SU-DHL-6 (cell line): ENCODE results near the gene ARHGEF4.

Experiments
- H2AFZ ChIP-seq: fragments of 200-600 bp; sonication (generic); 2 replicates; pipeline ENCODE4 v1.6.1; 2014; ENCODE audit warnings: low read depth, mild to moderate bottlenecking, moderate library complexity, mixed read lengths, antibody characterized with exemption, low read length; ENCODE audit not compliant: severe bottlenecking
- H3F3A ChIP-seq: fragments of 200-600 bp; shearing (Covaris generic); 2 replicates; pipeline ENCODE4 v1.6.0; 2016; ENCODE audit warnings: antibody characterized with exemption, mild to moderate bottlenecking; ENCODE audit not compliant: insufficient read depth
- H3K27ac ChIP-seq: fragments of 200-600 bp; sonication (generic); 2 replicates; pipeline ENCODE4 v1.5.1; 2016; ENCODE audit warnings: low read depth, mild to moderate bottlenecking, low read length, moderate library complexity, mixed read lengths
- H3K27me3 ChIP-seq: fragments of 200-600 bp; sonication (generic), shearing (Covaris generic); 2 replicates; pipeline ENCODE4 v1.6.0; 2014; ENCODE audit warnings: mild to moderate bottlenecking, low read length
- H3K36me3 ChIP-seq: fragments of 200-600 bp; sonication (generic); 2 replicates; pipeline ENCODE4 v1.6.1; 2014; ENCODE audit warnings: mild to moderate bottlenecking, low read length, mixed read lengths
- H3K4me2 ChIP-seq: fragments of 300-600, 200-600 bp; shearing (Covaris generic), sonication (generic); 2 replicates; pipeline ENCODE4 v1.6.0; 2014; ENCODE audit warnings: low read length, low read depth, mild to moderate bottlenecking; ENCODE audit not compliant: poor library complexity, severe bottlenecking
- H3K4me3 ChIP-seq: fragments of 200-600 bp; sonication (generic); 2 replicates; pipeline ENCODE4 v1.5.1; 2014; ENCODE audit warnings: antibody characterized with exemption, low read length, mild to moderate bottlenecking, mixed read lengths; ENCODE audit not compliant: insufficient read depth, poor library complexity, severe bottlenecking
- H3K79me2 ChIP-seq: fragments of 200-600 bp; sonication (generic); 2 replicates; pipeline ENCODE4 v1.6.1; 2014; ENCODE audit warnings: mild to moderate bottlenecking, low read length, moderate library complexity; ENCODE audit not compliant: insufficient read depth
- H3K9ac ChIP-seq: fragments of 200-600 bp; sonication (generic); 2 replicates; pipeline ENCODE4 v1.7.0; 2014; ENCODE audit warnings: mild to moderate bottlenecking, low read length
- H3K9me2 ChIP-seq: fragments of 200-600 bp; sonication (generic); replicated peaks from 2 replicates; pipeline ENCODE4 v1.6.1; 2014; ENCODE audit warnings: low read length; ENCODE audit not compliant: insufficient read depth
- H3K9me3 ChIP-seq: fragments of 200-600 bp; sonication (generic); 2 replicates; pipeline ENCODE4 v1.6.1; 2014; ENCODE audit warnings: low read length, mixed read lengths; ENCODE audit not compliant: insufficient read depth
- H4K20me1 ChIP-seq: fragments of 200-600 bp; sonication (generic); 2 replicates; pipeline ENCODE4 v1.6.1; 2014; ENCODE audit warnings: low read depth, mild to moderate bottlenecking, antibody characterized with exemption, low read length, moderate library complexity, mixed read lengths
- EZH2phosphoT487 ChIP-seq: fragments of 200-600 bp; sonication (generic), shearing (Covaris generic); conservative IDR thresholded peaks from 2 replicates; pipeline ENCODE4 v1.6.1; 2018; ENCODE audit warnings: mild to moderate bottlenecking, antibody characterized with exemption, low read length, moderate library complexity, mixed read lengths
- TF ChIP-seq, protein P1 (sequence below): fragments of 200-600 bp; sonication (generic); IDR thresholded peaks from one replicate; pipeline ENCODE4 v1.5.1; 2017; ENCODE audit warnings: antibody characterized with exemption, mild to moderate bottlenecking, low read length, moderate library complexity; ENCODE audit not compliant: insufficient read depth, poor library complexity, severe bottlenecking

ARHGEF4 gene

DNA sequence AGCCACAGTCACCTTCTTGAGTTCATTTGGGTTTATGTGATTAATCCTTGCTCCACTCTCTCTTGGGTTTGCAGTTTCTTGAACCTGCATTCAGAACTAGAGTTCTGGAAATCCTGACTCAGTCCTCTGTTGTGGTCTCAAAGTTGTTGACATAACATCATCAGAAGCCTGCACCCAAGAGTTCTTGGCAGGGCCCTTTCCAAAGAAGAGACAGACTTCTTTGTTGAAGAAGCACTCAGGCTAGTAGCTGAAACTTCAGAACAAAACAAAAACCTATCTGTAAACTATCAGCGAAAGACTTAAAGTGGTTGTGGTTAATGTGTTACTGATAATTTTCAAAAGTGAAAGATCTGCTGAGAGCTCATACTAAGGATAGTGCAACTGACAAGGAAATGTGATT, 135.7 kb downstream of the ARHGEF4 start:
- Histone ChIP-seq H3K4me3 (no peak overlapping the region), H3K27me3 (no peaks in the 10 kb centered on the region), H3K4me2 (no peak overlapping the region), H3K9me3 (peaks cover 3% of the 10 kb centered on the region; the same call in 1 of the 2 replicates), H3K79me2 (no peaks in the 10 kb centered on the region), H4K20me1 (no peaks in the 10 kb centered on the region), H3K9ac (no peak overlapping the region), H3K27ac (no peak overlapping the region), H3F3A (no peaks in the 10 kb centered on the region), H3K9me2 (no peaks in the 10 kb centered on the region), H2AFZ (no peak overlapping the region), H3K36me3 (no peaks in the 10 kb centered on the region)
- TF ChIP-seq EZH2phosphoT487 = no peak
- TF ChIP-seq, protein P1, sequence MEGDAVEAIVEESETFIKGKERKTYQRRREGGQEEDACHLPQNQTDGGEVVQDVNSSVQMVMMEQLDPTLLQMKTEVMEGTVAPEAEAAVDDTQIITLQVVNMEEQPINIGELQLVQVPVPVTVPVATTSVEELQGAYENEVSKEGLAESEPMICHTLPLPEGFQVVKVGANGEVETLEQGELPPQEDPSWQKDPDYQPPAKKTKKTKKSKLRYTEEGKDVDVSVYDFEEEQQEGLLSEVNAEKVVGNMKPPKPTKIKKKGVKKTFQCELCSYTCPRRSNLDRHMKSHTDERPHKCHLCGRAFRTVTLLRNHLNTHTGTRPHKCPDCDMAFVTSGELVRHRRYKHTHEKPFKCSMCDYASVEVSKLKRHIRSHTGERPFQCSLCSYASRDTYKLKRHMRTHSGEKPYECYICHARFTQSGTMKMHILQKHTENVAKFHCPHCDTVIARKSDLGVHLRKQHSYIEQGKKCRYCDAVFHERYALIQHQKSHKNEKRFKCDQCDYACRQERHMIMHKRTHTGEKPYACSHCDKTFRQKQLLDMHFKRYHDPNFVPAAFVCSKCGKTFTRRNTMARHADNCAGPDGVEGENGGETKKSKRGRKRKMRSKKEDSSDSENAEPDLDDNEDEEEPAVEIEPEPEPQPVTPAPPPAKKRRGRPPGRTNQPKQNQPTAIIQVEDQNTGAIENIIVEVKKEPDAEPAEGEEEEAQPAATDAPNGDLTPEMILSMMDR = no peak

DNA sequence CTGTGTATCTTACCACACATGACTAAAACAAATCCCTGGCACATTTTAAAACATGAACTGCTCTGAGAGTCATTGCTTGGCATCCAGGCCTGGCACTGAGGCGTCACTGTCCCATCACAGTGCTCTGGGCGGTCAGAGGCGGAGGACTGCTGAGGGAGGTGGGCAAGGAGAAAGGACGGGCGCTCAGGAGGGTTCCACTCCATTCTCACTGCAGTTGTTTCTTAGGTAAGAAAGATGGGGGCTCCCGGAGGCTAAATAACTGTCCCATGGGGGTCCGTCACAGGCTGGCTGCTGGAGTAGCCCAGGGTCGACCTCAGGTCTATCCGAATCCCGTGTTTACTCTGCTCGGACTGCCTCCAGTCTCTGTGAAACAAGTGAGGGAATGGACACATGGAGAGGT, 139.0 kb downstream of the ARHGEF4 start:
- Histone ChIP-seq H3K9ac (no peak overlapping the region), H3K9me3 (peaks cover 6% of the 10 kb centered on the region; the same call in 1 of the 2 replicates), H3K4me2 (no peak overlapping the region), H3K9me2 (no peaks in the 10 kb centered on the region), H3K27ac (no peak overlapping the region), H3K36me3 (no peaks in the 10 kb centered on the region), H3K27me3 (no peaks in the 10 kb centered on the region), H4K20me1 (no peaks in the 10 kb centered on the region), H3F3A (no peaks in the 10 kb centered on the region), H3K79me2 (no peaks in the 10 kb centered on the region), H3K4me3 (no peak overlapping the region), H2AFZ (no peak overlapping the region)
- TF ChIP-seq, protein P1 = no peak
- TF ChIP-seq EZH2phosphoT487 = no peak

DNA sequence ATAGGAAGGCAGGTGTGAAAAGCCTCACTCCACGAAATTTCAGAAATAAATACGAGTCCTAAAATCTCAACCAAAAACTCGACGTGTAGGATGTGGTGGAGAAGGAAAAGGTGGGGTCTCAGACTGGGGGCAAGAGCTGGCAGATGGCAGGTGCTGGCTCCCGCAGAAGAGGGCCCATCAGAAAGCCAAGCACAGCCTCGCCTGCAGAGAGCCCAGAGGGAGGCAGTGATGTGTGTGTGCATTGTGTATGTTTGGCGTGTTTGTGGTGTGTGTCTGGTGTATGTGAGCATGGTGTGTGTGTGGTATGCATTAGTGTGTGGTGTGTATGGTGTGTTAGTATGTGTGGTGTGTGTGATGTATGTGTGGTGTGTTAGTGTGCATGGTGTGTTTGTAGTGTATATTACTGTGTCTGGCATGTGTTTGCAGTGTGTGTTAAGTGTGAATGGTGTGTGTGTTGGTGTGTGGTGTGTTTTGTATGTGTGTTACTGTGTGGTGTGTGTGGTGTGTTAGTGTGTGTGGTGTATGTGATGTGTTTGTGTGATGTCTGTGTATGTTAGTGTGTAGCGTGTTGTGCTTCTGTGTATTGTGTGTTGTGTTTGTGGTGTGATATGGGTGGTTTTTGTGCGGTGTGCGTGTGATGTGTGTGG, 140.0 kb downstream of the ARHGEF4 start:
- H3K27ac ChIP-seq = no peak overlapping the region
- no peaks in the 10 kb centered on the region for H3K27me3 ChIP-seq
- H3F3A ChIP-seq = no peaks in the 10 kb centered on the region
- no peak overlapping the region for H3K4me3 ChIP-seq
- no peaks in the 10 kb centered on the region for H3K9me2 ChIP-seq
- H3K9ac ChIP-seq = no peak overlapping the region
- TF ChIP-seq, protein P1 = no peak
- TF ChIP-seq EZH2phosphoT487 = no peak
- peaks cover 6% of the 10 kb centered on the region; the same call in 1 of the 2 replicates for H3K9me3 ChIP-seq
- no peaks in the 10 kb centered on the region for H3K79me2 ChIP-seq
- no peak overlapping the region for H2AFZ ChIP-seq
- no peak overlapping the region for H3K4me2 ChIP-seq
- H3K36me3 ChIP-seq = no peaks in the 10 kb centered on the region
- no peaks in the 10 kb centered on the region for H4K20me1 ChIP-seq
